HepG2 (cell line): Measurements from ENCODE around the gene PLEKHB1. TPM values are rescaled to one million over a fixed set of nuclear protein-coding genes. Genes with fewer than 3 reads are reported as not detected.

Experiments used
- ETV5 ChIP-seq: IDR thresholded peaks from 2 replicates; pipeline ENCODE4 v1.6.1; 2018; ENCODE audit warnings: missing biosample characterization, missing genetic modification reagents, inconsistent platforms, borderline replicate concordance
- HMG20B ChIP-seq: conservative IDR thresholded peaks from 2 replicates; pipeline ENCODE4 v1.6.1; 2016; ENCODE audit warnings: missing genetic modification reagents, missing compliant biosample characterization
- HNF4A ChIP-seq: sonication (generic); formaldehyde crosslinking; IDR thresholded peaks from 2 replicates; pipeline ENCODE4 v1.4.0; 2020; ENCODE audit warnings: missing genetic modification reagents
- KMT2B ChIP-seq: IDR thresholded peaks from 2 replicates; pipeline ENCODE4 v1.6.1; 2016; ENCODE audit warnings: missing genetic modification reagents, missing compliant biosample characterization
- MXD4 ChIP-seq: IDR thresholded peaks from 2 replicates; pipeline ENCODE4 v1.6.1; 2016; ENCODE audit warnings: mild to moderate bottlenecking, missing biosample characterization, missing genetic modification reagents
- MXI1 ChIP-seq: IDR thresholded peaks from 3 replicates; pipeline ENCODE4 v1.6.1; 2012; ENCODE audit warnings: low read depth, low read length, inconsistent platforms, borderline replicate concordance
- POGZ ChIP-seq: sonication (generic); formaldehyde crosslinking; IDR thresholded peaks from 2 replicates; pipeline ENCODE4 v1.4.0; 2020; ENCODE audit warnings: mild to moderate bottlenecking, missing genetic modification reagents
- PRPF4 ChIP-seq: fragments of 200-400 bp; formaldehyde crosslinking; IDR thresholded peaks from 2 replicates; pipeline ENCODE4 v1.6.1; 2016; ENCODE audit warnings: low read length, low read depth; ENCODE audit not compliant: poor library complexity, severe bottlenecking
- RFX3 ChIP-seq: IDR thresholded peaks from 2 replicates; pipeline ENCODE4 v1.6.1; 2016; ENCODE audit warnings: missing biosample characterization, missing genetic modification reagents
- TBP ChIP-seq: sonication (generic); formaldehyde crosslinking; IDR thresholded peaks from 2 replicates; pipeline ENCODE4 v1.5.0; 2020; ENCODE audit warnings: missing genetic modification reagents
- ZFX ChIP-seq: sonication (generic); formaldehyde crosslinking; IDR thresholded peaks from 2 replicates; pipeline ENCODE4 v1.4.0; 2020; ENCODE audit warnings: mild to moderate bottlenecking, low read depth, missing genetic modification reagents, moderate library complexity
- ZNF207 ChIP-seq: fragments of 450-650 bp; IDR thresholded peaks from 2 replicates; pipeline ENCODE4 v1.6.1; 2016; ENCODE audit warnings: antibody characterized with exemption, borderline replicate concordance
- ZNF230 ChIP-seq: sonication (generic); formaldehyde crosslinking; IDR thresholded peaks from 2 replicates; pipeline ENCODE4 v1.4.0; 2020; ENCODE audit warnings: mild to moderate bottlenecking, missing genetic modification reagents
- ZNF260 ChIP-seq: sonication (generic); formaldehyde crosslinking; IDR thresholded peaks from 2 replicates; pipeline ENCODE4 v1.4.0; 2020; ENCODE audit warnings: missing genetic modification reagents, low read depth, mild to moderate bottlenecking, borderline replicate concordance
- ZNF556 ChIP-seq: sonication (generic); formaldehyde crosslinking; IDR thresholded peaks from 2 replicates; pipeline ENCODE4 v1.4.0; 2020; ENCODE audit warnings: mild to moderate bottlenecking, missing genetic modification reagents, borderline replicate concordance
- polyA plus RNA-seq, 8 experiments: library from polyadenylated mRNA; depleted of rRNA in 3 of 8; stranded (reverse) in 7 of 8; unstranded in 1 of 8; fragments of >200 nt; fragmentation: Illumina TruSeq in 4 of 8; extraction: Trizol in 4 of 8; gene quantifications; 2 replicates each; pipeline versions ENCODE4 v1.2.1 to v1.2.3, GENCODE V29; 2011 to 2016; ENCODE audit warnings: low read depth in 4 of 8, missing spikeins in 1 of 8, mixed read lengths in 1 of 8; ENCODE audit not compliant: insufficient read depth in 1 of 8
- total RNA-seq, 5 experiments: library from RNA; depleted of rRNA; stranded (reverse); fragments of >200 nt; fragmentation: Illumina TruSeq; extraction: Trizol; gene quantifications; 2 replicates each; pipeline ENCODE4 v1.2.3, GENCODE V29; 2016; ENCODE audit warnings: low read depth in 1 of 5
- TF ChIP-seq, protein P1 (sequence below): sonication (generic); formaldehyde crosslinking; IDR thresholded peaks from 2 replicates; pipeline ENCODE4 v1.8.0; 2022; ENCODE audit warnings: missing genetic modification reagents, low read depth, mild to moderate bottlenecking, borderline replicate concordance
- TF ChIP-seq, protein P2 (sequence below): sonication (generic); formaldehyde crosslinking; IDR thresholded peaks from 2 replicates; pipeline ENCODE4 v1.9.0; 2022; ENCODE audit warnings: low read depth, missing genetic modification reagents
- TF ChIP-seq, protein P3 (sequence below): sonication (generic); formaldehyde crosslinking; IDR thresholded peaks from 2 replicates; pipeline ENCODE4 v1.8.1; 2023; ENCODE audit warnings: mild to moderate bottlenecking, missing genetic modification reagents
- TF ChIP-seq, protein P4 (sequence below): IDR thresholded peaks from 2 replicates; pipeline ENCODE4 v1.6.1; 2016; ENCODE audit warnings: low read depth, missing genetic modification reagents, missing compliant biosample characterization
- TF ChIP-seq, protein P5 (sequence below): sonication (generic); formaldehyde crosslinking; IDR thresholded peaks from 2 replicates; pipeline ENCODE4 v1.8.1; 2023; ENCODE audit warnings: mild to moderate bottlenecking, inconsistent platforms, moderate library complexity, missing genetic modification reagents, borderline replicate concordance

PLEKHB1 gene
- total and polyA plus RNA-seq, 2 of the 13 experiments (the other 11 are each of a cell fraction or from before 2014, with no cell fraction given), result 68.0 to 99.3 TPM

DNA sequence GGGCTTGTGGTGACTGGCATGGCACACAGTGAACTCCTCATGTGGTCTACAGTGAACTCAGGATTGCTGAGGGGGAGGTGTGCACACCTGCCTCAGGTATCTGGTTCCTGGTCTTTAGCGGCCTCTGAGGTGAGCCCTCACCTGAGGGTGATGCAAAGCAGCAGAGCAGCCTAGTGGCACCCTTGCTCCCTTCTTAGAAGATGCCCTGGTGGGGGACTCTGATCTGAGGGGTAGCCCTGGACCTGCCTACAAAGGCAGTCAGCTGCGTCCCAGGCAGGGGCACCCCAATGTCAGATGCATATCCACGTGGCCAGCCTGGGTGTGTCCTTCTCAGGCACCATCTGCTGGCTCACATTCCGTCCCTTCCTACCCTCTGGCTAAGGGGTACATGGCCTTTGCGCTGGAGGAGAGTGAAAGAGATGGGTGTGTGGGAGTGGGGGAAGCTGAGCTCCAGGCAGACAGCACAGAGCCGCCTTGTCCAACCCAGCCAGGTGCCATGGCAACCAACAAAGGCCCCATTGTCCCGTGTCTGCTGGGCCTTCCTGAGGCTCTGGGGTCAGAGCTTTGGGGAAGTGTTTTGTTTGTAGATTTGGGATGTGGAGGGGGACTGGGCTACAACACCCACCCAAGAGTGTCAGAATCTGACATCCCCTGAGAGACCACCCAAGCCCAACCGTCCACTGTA, 5.8 kb downstream of the PLEKHB1 start (continued):
- TF ChIP-seq, protein P1, sequence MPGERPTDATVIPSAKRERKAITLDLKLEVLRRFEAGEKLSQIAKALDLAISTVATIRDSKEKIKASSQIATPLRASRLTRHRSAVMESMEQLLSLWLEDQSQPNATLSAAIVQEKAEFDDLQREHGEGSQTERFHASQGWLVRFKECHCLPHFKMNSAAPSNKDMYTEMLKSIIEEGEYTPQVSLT (CRISPR knock-in tag), result no peak
- TF ChIP-seq ETV5 (peak; percentile 56; the same call in 1 of the 2 replicates), RFX3 (CRISPR knock-in tag) (peak; percentile 87), ZNF556 (CRISPR knock-in tag) (no peak), ZFX (CRISPR knock-in tag) (peak; percentile 59; the same call in 1 of the 2 replicates), PRPF4 (no peak), MXD4 (peak; percentile 65), HMG20B (0 out of 2 replicates have a peak, but pooled peaks have one; percentile 16), KMT2B (CRISPR knock-in tag) (no peak), MXI1 (peak; percentile 68; the same call in 1 of the 3 replicates), ZNF207 (no peak), POGZ (CRISPR knock-in tag) (peak; percentile 35; the same call in 1 of the 2 replicates), ZNF230 (no peak), HNF4A (CRISPR knock-in tag) (peak; percentile 88), ZNF260 (CRISPR knock-in tag) (no peak), TBP (CRISPR knock-in tag) (no peak)
- TF ChIP-seq, protein P2, sequence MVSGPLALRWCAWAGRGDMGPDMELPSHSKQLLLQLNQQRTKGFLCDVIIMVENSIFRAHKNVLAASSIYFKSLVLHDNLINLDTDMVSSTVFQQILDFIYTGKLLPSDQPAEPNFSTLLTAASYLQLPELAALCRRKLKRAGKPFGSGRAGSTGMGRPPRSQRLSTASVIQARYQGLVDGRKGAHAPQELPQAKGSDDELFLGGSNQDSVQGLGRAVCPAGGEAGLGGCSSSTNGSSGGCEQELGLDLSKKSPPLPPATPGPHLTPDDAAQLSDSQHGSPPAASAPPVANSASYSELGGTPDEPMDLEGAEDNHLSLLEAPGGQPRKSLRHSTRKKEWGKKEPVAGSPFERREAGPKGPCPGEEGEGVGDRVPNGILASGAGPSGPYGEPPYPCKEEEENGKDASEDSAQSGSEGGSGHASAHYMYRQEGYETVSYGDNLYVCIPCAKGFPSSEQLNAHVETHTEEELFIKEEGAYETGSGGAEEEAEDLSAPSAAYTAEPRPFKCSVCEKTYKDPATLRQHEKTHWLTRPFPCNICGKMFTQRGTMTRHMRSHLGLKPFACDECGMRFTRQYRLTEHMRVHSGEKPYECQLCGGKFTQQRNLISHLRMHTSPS, result peak; percentile 64; the same call in 1 of the 2 replicates
- TF ChIP-seq, protein P3, sequence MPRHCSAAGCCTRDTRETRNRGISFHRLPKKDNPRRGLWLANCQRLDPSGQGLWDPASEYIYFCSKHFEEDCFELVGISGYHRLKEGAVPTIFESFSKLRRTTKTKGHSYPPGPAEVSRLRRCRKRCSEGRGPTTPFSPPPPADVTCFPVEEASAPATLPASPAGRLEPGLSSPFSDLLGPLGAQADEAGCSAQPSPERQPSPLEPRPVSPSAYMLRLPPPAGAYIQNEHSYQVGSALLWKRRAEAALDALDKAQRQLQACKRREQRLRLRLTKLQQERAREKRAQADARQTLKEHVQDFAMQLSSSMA, result 0 out of 2 replicates have a peak, but pooled peaks have one; percentile 48
- TF ChIP-seq, protein P4, sequence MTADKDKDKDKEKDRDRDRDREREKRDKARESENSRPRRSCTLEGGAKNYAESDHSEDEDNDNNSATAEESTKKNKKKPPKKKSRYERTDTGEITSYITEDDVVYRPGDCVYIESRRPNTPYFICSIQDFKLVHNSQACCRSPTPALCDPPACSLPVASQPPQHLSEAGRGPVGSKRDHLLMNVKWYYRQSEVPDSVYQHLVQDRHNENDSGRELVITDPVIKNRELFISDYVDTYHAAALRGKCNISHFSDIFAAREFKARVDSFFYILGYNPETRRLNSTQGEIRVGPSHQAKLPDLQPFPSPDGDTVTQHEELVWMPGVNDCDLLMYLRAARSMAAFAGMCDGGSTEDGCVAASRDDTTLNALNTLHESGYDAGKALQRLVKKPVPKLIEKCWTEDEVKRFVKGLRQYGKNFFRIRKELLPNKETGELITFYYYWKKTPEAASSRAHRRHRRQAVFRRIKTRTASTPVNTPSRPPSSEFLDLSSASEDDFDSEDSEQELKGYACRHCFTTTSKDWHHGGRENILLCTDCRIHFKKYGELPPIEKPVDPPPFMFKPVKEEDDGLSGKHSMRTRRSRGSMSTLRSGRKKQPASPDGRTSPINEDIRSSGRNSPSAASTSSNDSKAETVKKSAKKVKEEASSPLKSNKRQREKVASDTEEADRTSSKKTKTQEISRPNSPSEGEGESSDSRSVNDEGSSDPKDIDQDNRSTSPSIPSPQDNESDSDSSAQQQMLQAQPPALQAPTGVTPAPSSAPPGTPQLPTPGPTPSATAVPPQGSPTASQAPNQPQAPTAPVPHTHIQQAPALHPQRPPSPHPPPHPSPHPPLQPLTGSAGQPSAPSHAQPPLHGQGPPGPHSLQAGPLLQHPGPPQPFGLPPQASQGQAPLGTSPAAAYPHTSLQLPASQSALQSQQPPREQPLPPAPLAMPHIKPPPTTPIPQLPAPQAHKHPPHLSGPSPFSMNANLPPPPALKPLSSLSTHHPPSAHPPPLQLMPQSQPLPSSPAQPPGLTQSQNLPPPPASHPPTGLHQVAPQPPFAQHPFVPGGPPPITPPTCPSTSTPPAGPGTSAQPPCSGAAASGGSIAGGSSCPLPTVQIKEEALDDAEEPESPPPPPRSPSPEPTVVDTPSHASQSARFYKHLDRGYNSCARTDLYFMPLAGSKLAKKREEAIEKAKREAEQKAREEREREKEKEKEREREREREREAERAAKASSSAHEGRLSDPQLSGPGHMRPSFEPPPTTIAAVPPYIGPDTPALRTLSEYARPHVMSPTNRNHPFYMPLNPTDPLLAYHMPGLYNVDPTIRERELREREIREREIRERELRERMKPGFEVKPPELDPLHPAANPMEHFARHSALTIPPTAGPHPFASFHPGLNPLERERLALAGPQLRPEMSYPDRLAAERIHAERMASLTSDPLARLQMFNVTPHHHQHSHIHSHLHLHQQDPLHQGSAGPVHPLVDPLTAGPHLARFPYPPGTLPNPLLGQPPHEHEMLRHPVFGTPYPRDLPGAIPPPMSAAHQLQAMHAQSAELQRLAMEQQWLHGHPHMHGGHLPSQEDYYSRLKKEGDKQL (CRISPR knock-in tag), result 0 out of 2 replicates have a peak, but pooled peaks have one; percentile 18
- TF ChIP-seq, protein P5, sequence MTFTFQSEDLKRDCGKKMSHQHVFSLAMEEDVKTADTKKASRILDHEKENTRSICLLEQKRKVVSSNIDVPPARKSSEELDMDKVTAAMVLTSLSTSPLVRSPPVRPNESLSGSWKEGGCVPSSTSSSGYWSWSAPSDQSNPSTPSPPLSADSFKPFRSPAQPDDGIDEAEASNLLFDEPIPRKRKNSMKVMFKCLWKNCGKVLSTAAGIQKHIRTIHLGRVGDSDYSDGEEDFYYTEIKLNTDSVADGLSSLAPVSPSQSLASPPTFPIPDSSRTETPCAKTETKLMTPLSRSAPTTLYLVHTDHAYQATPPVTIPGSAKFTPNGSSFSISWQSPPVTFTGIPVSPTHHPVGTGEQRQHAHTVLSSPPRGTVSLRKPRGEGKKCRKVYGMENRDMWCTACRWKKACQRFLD (CRISPR knock-in tag), result no peak
